Measurements from ENCODE around the gene ELMOD1. TPM values are rescaled to one million over a fixed set of nuclear protein-coding genes. Genes with fewer than 3 reads are reported as not detected.

The ELMOD1 gene
- total RNA-seq, 1 donor from 2014 or later: 3.2 TPM

- DNase-seq: no peak
Observed at GRCh38 chr11:107646783-107647182, 55.8 kb downstream of the ELMOD1 start.

- no peak for DNase-seq
Observed at GRCh38 chr11:107648242-107648641, 57.3 kb downstream of the ELMOD1 start.

- no peak for DNase-seq
Observed at GRCh38 chr11:107651672-107652071, 60.7 kb downstream of the ELMOD1 start.

- DNase-seq: no peak
Observed at GRCh38 chr11:107653076-107653475, 62.1 kb downstream of the ELMOD1 start.

- no peak for DNase-seq
Observed at GRCh38 chr11:107655602-107656001, 64.7 kb downstream of the ELMOD1 start.

GRCh38 chr11:107659310-107659709, 68.4 kb downstream of the ELMOD1 start:
- no peak for DNase-seq

GRCh38 chr11:107660066-107660465, 69.1 kb downstream of the ELMOD1 start:
- no peak for DNase-seq

- no peak for DNase-seq
Observed at GRCh38 chr11:107661656-107662055, 70.7 kb downstream of the ELMOD1 start.

GRCh38 chr11:107665018-107665417, 74.1 kb downstream of the ELMOD1 start:
- DNase-seq: peak; percentile 83

GRCh38 chr11:107666911-107667613, 76.1 kb downstream of the ELMOD1 start:
- DNase-seq: no peak

GRCh38 chr11:107669191-107669740, 78.3 kb downstream of the ELMOD1 start:
- no peak for DNase-seq

- peak; percentile 25 for DNase-seq
Observed at GRCh38 chr11:107669893-107670601, 79.1 kb downstream of the ELMOD1 start.

- DNase-seq: no peak
Observed at GRCh38 chr11:107675902-107676301, 85.0 kb downstream of the ELMOD1 start.

GRCh38 chr11:107676336-107677057, 85.5 kb downstream of the ELMOD1 start:
- DNase-seq: peak; percentile 67

GRCh38 chr11:107677924-107678631, 87.1 kb downstream of the ELMOD1 start:
- DNase-seq: no peak

GRCh38 chr11:107678632-107678971, 87.7 kb downstream of the ELMOD1 start:
- no peak for DNase-seq

- no peak for DNase-seq
Observed at GRCh38 chr11:107679255-107680024, 88.5 kb downstream of the ELMOD1 start.

- DNase-seq: no peak
Observed at GRCh38 chr11:107682171-107682570, 91.2 kb downstream of the ELMOD1 start.

GRCh38 chr11:107682572-107682971, 91.6 kb downstream of the ELMOD1 start:
- no peak for DNase-seq

GRCh38 chr11:107683061-107683460, 92.1 kb downstream of the ELMOD1 start:
- DNase-seq: no peak

- DNase-seq: no peak
Observed at GRCh38 chr11:107683807-107684206, 92.9 kb downstream of the ELMOD1 start.
